Measurements from ENCODE around the gene SLC25A36.
"Not testable (repeated sequence)": the region's sequence is repeated elsewhere in the genome, so short reads cannot be mapped to it uniquely, and the experiment has no call there.

SLC25A36 gene

GRCh38 chr3:140987792-140988191, 46.2 kb downstream of the SLC25A36 start:
- not testable (repeated sequence) for H3K4me3 ChIP-seq (ENCODE audit: low read depth, low read length)

DNA sequence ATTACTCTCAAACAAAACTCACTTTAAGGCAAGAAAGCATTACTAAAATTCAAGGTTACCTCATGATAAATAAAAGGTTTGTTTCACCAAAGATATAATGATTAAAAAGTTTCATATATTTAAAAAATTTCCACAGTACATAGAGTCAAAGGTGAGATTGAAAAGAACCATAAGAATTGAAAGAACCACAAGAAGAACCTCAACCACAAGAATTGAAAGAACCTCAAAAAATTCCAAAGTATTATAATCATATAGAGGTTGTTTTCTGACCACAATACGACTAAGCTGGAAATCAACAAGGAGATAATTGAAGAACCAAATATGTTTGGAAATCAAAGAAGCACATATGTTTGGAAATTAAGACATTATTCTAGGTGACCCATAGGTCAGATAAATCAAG, 52.7 kb downstream of the SLC25A36 start:
- no peak overlapping the region for H3K4me3 ChIP-seq (ENCODE audit: low read depth, low read length)

- H3K4me3 ChIP-seq (ENCODE audit: low read depth, low read length) = not testable (repeated sequence)
Observed at GRCh38 chr3:140994861-140995260, 53.2 kb downstream of the SLC25A36 start.

DNA sequence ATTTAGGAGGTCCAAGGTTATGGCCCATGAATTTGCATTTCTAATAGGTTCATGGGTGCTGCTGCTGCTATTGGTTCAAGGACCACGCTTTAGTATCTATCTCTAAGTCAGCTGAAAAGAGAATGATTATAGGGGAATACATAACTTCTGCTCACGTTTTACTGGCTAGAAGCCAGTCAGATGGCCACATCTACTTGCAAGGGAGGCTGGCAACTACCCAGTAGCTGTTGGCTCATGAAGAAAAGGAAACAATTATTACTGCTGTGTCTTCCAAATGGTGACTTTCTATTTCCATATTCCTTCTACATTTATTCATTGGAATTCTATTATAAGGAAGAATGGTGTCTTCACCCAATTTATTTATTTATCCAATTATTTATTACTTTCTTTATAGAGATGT, 54.2 kb downstream of the SLC25A36 start:
- no peak overlapping the region for H3K4me3 ChIP-seq (ENCODE audit: low read depth, low read length)

- no peak overlapping the region for H3K4me3 ChIP-seq (ENCODE audit: low read depth, low read length)
Observed at GRCh38 chr3:141000027-141000663, 58.5 kb downstream of the SLC25A36 start.

GRCh38 chr3:141000686-141001085, 59.0 kb downstream of the SLC25A36 start:
- H3K4me3 ChIP-seq (ENCODE audit: low read depth, low read length) = no peak overlapping the region

DNA sequence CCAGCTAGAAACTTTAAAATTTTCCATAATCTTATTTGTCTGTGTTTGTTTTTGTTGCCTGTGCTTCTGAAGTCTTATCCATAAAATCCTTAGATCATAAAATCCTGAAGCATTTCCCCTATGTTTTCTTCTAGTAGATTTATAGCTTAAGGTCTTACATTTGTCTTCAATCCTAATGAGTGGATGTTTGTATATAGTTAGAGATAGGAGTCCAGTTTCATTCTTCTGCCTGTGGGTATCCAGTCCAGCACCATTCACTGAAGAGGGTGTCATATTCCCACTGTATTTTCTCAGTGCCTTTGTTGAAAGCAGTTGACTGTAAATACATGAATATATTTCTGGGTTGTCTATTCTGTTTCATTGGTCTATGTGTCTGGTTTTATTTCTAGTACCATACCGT, 64.7 kb downstream of the SLC25A36 start:
- H3K4me3 ChIP-seq (ENCODE audit: low read depth, low read length) = no peak overlapping the region

DNA sequence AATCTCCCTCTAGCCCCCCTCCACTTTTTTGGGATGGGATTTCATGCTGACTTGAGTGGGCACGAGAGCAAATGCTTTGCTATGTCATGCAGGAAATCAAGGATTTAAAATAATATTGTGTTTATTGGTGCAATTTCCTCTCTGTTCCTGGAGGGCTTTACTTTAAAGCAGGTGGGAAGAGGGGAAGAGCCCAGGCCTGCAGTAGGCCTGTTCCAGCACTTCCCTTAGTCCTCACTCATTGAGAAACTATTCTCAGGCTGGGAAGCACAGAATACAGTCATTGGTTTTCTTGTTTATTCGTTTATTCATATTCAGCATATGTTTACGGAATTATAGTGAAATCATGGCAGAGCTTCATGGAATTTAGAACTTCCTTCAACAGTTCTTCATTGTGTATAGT, 67.9 kb downstream of the SLC25A36 start:
- H3K4me3 ChIP-seq (ENCODE audit: low read depth, low read length) = no peak overlapping the region

DNA sequence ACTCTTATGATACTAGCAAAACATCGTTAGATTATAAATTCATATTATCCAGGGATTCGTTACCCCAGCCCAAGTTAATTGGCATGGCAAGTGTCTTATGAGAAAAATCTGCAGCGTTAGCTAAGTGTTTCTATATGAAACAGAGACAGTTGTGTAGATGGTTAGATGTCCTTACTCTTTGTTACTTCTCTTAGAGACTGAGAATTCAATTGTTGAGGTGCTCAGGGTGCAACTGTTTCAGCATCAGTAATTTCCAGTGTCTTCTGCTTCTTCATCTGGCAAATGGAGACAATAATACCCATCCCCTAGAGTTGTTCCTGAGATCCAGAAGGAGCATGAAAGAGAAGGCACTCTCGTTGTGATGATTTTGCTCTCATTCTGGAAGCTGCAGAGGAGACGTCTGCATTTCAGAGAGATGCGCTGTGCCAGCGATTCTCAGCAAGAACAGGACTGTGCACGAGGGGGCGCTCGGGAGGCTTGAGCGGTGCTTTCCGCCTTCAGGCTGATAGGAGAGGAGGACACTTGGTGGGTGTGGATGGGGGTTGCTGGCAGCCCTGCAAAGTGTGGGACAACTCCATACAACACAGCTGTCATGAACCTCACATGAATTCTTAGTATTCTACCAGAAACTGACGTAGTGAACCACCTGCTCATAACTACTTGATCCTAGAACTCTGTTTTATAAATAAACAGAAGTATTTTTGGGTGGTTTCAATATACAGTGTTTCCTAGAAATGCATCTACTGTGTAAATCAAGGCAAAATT, 69.8 kb downstream of the SLC25A36 start:
- H3K4me3 ChIP-seq (ENCODE audit: low read depth, low read length) = no peak overlapping the region

GRCh38 chr3:141011997-141012262, 70.3 kb downstream of the SLC25A36 start:
- H3K4me3 ChIP-seq (ENCODE audit: low read depth, low read length) = no peak overlapping the region

DNA sequence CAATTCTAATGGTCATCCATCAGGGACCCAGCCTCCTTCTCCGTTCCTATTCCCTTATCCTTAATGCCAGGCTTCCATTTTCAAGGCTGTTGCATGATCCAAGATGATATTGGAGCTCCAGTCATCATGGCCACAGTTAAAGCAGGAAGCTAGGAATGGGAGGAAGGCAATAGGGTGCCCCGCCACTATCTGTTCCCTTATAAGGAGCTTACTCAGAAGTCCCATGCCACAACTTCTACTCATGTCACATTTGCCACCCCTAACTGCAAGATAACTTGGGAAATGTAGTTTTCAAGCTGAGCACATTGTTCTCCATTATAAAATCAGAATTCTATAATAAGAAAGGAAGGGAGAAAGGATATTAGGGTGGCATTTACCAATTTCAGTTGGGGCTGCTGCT, 70.9 kb downstream of the SLC25A36 start:
- H3K4me3 ChIP-seq (ENCODE audit: low read depth, low read length) = no peak overlapping the region

- H3K4me3 ChIP-seq (ENCODE audit: low read depth, low read length) = no peak overlapping the region
Observed at GRCh38 chr3:141015481-141015880, 73.8 kb downstream of the SLC25A36 start.

DNA sequence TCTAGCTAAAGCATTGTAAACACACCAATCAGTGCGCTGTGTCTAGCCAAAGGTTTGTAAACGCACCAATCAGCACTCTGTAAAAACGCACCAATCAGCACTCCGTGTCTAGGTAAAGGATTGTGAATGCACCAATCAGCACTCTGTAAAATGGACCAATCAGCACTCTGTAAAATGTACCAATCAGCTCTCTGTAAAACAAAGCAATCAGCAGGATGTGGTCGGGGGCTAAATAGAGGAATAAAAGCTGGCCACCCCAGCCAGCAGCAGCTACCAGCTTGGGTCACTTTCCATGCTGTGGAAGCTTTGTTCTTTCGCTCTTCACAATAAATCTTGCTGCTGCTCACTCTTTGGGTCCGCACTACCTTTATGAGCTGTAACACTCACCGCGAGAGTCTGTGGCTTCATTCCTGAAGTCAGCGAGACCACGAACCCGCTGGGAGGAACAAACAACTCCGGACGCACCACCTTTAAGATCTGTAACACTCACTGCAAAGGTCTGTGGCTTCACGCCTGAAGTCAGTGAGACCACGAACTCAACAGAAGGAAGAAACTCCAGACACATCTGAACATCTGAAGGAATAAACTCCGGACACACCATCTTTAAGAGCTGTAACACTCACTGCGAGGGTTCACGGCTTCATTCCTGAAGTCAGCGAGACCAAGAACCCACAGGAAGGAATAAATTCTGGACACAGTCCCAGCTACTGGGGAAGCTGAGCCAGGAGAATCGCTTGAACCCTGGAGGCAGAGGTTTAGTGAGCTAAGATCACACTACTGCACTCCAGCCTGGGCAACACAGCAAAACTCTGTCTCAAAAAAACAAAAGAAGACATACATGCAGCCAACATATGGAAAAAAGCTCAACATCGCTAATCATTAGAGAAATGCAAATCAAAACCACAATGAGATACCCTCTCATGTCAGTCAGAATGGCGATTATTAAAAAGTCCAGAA, 76.0 kb downstream of the SLC25A36 start:
- H3K4me3 ChIP-seq (ENCODE audit: low read depth, low read length) = not testable (repeated sequence)

- no peak overlapping the region for H3K4me3 ChIP-seq (ENCODE audit: low read depth, low read length)
Observed at GRCh38 chr3:141019244-141019643, 77.6 kb downstream of the SLC25A36 start.

DNA sequence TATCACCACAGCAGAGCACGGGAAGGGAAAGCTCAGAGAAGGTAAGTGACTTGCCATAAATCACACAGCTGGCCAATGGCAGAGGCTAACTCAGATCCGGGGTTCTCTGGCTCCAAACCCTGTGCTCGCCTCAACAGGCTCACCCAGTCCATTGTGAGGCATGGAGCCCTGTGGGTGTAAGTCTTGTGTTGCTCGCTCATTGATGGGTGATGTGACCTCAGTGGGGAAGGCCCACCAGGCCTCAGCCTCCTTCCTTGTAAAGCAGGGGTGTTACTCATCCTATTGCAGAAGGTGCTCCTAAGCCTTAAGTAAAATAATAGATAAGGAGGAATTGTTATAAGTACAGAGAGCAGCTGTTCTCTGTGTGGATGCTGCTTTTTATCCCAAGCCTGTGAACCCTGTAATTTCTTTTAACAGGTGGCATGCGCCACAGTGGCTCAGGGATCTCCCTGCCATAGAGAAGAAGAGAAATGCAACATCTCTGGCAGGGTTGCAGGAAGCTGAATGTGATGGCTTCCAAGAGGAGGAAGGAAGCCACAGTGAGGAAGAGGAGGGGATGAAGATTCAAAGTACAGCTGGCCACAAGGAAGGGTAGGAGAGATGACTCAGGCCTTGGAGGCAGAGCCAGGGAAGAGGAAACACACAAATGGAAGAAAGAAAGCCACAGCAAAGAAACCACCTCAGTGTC, 78.7 kb downstream of the SLC25A36 start:
- H3K4me3 ChIP-seq (ENCODE audit: low read depth, low read length) = no peak overlapping the region

GRCh38 chr3:141021261-141021660, 79.6 kb downstream of the SLC25A36 start:
- no peak overlapping the region for H3K4me3 ChIP-seq (ENCODE audit: low read depth, low read length)

All from iPS-11a (cell line).